ENCODE measurements around the gene UTF1. TPM values are rescaled to one million over a fixed set of nuclear protein-coding genes. Genes with fewer than 3 reads are reported as not detected.
A peak's percentile ranks its signal among the peaks of the same experiment; 100 is the strongest.

The UTF1 gene
- total RNA-seq, 3 donors from 2014 or later, result not detected

DNA sequence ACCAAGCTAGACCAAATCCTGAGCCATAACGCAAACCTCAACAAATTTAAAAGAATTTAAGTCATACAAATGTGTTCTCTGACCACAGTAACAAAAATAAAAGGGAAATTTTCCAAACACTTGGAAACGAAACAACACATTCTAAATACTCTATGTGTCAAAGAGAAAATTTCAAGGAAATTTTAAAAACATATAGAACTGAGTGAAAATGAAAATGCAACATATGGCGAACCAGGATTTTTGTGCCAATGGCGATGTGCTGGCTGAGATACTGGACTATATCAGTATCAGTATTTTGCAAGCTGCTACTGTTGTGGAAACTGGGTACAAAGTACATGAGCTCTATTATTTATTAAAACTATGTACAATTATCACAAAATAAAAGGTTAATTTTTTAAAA is 35.9 kb upstream of the UTF1 start:
- no peaks in the 10 kb centered on the region for H3K4me1 ChIP-seq (ENCODE audit: low read depth)
- intact Hi-C loops (cut with DNase I, micrococcal nuclease), result no loop called here
- no peaks in the 10 kb centered on the region for H3K36me3 ChIP-seq (ENCODE audit: low read depth)
- no peak overlapping the region for H3K4me3 ChIP-seq
- DNase-seq (no peak), ATAC-seq (no peak)
- H3K9me3 ChIP-seq, result peaks cover 2% of the 10 kb centered on the region
- TF ChIP-seq, protein P1, sequence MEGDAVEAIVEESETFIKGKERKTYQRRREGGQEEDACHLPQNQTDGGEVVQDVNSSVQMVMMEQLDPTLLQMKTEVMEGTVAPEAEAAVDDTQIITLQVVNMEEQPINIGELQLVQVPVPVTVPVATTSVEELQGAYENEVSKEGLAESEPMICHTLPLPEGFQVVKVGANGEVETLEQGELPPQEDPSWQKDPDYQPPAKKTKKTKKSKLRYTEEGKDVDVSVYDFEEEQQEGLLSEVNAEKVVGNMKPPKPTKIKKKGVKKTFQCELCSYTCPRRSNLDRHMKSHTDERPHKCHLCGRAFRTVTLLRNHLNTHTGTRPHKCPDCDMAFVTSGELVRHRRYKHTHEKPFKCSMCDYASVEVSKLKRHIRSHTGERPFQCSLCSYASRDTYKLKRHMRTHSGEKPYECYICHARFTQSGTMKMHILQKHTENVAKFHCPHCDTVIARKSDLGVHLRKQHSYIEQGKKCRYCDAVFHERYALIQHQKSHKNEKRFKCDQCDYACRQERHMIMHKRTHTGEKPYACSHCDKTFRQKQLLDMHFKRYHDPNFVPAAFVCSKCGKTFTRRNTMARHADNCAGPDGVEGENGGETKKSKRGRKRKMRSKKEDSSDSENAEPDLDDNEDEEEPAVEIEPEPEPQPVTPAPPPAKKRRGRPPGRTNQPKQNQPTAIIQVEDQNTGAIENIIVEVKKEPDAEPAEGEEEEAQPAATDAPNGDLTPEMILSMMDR (IDR thresholded peaks at IDR 0.05), result no peak

DNA sequence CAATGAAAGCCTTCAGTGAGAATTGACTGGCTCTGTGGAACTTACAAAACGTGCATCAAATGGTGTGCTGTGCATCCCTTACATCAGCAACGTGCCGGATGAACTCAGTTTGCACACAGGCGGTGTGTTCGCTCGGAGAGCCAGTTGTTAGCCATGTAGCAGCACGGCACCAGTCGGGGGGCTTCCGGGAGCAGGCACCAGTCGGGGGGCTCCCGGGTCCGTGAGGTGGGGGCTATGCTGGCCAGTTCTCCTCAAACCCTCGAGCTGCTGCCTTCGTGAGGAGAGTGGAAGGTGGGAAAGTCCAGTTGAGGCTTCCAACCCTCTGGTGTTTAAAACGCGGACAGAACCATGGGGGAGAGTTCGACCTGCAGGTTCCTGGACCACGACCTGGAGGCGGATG is 34.9 kb upstream of the UTF1 start:
- TF ChIP-seq, protein P1 (IDR thresholded peaks at IDR 0.05), result no peak
- H3K9me3 ChIP-seq, result peaks cover 2% of the 10 kb centered on the region
- H3K36me3 ChIP-seq (ENCODE audit: low read depth), result no peaks in the 10 kb centered on the region
- DNase-seq (no peak), ATAC-seq (no peak)
- no peak overlapping the region for H3K4me3 ChIP-seq
- no peaks in the 10 kb centered on the region for H3K4me1 ChIP-seq (ENCODE audit: low read depth)
- intact Hi-C loops (cut with DNase I, micrococcal nuclease), result no loop called here

DNA sequence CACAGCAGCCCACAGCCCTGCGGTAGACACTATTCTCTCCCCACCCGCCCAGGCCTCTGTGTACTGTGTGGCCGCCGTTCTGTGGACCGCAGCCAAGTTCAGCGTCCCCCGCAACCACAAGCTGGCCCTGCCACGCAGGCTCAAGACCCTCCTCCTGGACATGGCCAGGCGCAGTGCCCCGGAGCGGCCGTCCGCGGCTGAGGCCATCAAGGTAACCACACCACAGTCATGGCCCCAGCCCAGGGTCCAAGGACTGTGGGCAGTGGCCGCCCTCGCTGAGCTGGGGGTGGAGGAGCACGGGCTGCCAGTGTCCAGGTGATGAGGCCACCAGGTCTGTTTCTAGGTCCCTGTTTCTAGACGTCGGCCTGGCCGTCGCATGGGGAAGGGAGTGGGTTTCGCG is 34.4 kb upstream of the UTF1 start:
- intact Hi-C loops (cut with DNase I, micrococcal nuclease), result no loop called here
- Histone ChIP-seq H3K9me3 (peaks cover 2% of the 10 kb centered on the region), H3K4me1 (ENCODE audit: low read depth) (no peaks in the 10 kb centered on the region), H3K36me3 (ENCODE audit: low read depth) (no peaks in the 10 kb centered on the region), H3K4me3 (no peak overlapping the region)
- TF ChIP-seq, protein P1 (IDR thresholded peaks at IDR 0.05), result no peak
- no peak for ATAC-seq
- peak in 1 of 3 donors; percentile 34 for DNase-seq

DNA sequence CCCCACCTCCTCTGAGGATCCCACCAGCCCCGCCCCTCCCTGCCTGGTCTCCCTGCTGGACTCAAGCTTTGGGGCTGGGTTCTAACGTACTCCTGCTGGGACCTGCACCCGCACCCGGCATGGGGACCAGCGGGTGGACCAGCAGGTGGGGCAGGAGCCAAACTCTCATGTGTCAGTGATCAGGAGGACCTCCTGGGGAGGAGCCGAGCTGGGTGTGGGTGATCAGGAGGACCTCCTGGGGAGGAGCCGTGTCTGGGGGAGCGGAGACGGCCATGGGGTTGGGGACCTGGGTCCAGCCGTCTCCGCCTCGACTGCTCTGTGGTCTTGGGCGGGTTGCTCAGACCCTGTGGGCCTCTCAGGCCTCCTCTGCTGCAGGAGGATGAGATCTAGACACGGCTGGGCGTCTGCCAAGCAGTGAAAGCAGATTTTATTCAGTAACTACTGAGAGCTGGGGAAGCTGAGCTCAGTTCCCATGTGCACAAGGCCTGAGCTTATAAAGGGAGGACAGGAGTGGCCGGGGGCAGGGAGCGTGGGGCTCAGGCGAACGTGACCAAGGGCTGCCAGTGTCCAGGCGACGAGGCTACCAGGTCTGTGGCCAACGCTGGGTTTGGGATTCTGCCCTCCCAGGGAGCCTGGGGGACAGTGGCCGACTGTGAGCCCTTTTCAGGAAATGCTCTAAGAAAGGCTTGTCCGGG is 33.6 kb upstream of the UTF1 start:
- intact Hi-C loops (cut with DNase I, micrococcal nuclease), result no loop called here
- TF ChIP-seq, protein P1 (IDR thresholded peaks at IDR 0.05), result no peak
- Histone ChIP-seq H3K4me3 (no peak overlapping the region), H3K36me3 (ENCODE audit: low read depth) (no peaks in the 10 kb centered on the region), H3K4me1 (ENCODE audit: low read depth) (no peaks in the 10 kb centered on the region), H3K9me3 (peaks cover 2% of the 10 kb centered on the region)
- DNase-seq (peak in 1 of 3 donors; percentile 30), ATAC-seq (no peak)

DNA sequence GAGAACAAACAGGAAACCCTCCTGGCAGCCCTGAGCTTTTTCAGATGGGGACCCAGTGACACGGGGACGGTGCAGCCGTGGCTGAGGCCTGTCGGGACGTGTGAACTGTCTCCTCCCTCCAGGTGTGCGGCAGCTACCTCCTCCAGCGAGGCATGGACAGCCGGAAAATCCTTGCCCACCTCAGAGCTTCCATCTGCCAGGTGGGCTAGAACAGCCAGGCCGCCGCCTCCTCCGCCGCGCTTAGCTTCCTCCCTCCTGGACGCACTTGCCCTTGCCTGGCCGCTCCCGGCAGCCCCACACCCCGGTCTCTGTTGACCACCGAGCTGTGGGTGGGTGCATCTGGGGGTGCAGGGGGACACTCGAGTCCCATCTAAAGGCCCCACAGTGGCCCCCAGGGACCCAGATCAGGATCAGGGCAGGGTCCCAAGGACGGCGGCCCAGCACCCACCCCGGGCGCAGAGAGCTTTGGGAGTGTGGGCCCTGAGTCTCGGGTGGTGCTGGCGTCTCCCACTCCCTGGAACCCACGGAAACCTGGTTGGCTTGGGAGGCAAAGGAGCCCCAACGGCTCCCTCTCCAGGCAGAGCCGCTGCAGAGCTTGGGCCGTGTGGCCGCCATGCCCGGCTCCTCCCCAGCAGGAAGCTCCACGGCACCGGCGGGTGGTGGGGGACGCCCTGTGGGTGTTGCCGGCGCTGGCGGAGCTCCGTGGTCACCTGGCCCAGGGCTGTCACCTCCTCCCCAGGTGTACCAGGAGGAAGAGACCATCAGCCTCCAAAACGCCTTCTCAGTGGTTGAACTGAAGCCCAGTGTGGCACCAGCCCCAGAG is 32.9 kb upstream of the UTF1 start:
- Histone ChIP-seq H3K4me1 (ENCODE audit: low read depth) (no peaks in the 10 kb centered on the region), H3K4me3 (no peak overlapping the region), H3K9me3 (peaks cover 2% of the 10 kb centered on the region), H3K36me3 (ENCODE audit: low read depth) (no peaks in the 10 kb centered on the region)
- TF ChIP-seq, protein P1 (IDR thresholded peaks at IDR 0.05), result no peak
- DNase-seq (peak in 1 of 3 donors; percentile 44), ATAC-seq (no peak)
- intact Hi-C loops (cut with DNase I, micrococcal nuclease), result no loop called here
